Hepatocyte (in vitro differentiated cells): ENCODE data around the gene CST11.

Experiments
- EZH2phosphoT487 ChIP-seq: fragments of 200-600 bp; sonication (generic); IDR thresholded peaks from one replicate; pipeline ENCODE4 v1.6.1; 2018; ENCODE audit warnings: antibody characterized with exemption, mild to moderate bottlenecking, low read depth, moderate library complexity; ENCODE audit not compliant: unreplicated experiment, severe bottlenecking
- TF ChIP-seq, protein P1 (sequence below): fragments of 200-600 bp; sonication (generic); IDR thresholded peaks from 2 replicates; pipeline ENCODE4 v1.5.1; 2016; ENCODE audit warnings: antibody characterized with exemption, mild to moderate bottlenecking; ENCODE audit not compliant: poor library complexity

- TF ChIP-seq, protein P1, sequence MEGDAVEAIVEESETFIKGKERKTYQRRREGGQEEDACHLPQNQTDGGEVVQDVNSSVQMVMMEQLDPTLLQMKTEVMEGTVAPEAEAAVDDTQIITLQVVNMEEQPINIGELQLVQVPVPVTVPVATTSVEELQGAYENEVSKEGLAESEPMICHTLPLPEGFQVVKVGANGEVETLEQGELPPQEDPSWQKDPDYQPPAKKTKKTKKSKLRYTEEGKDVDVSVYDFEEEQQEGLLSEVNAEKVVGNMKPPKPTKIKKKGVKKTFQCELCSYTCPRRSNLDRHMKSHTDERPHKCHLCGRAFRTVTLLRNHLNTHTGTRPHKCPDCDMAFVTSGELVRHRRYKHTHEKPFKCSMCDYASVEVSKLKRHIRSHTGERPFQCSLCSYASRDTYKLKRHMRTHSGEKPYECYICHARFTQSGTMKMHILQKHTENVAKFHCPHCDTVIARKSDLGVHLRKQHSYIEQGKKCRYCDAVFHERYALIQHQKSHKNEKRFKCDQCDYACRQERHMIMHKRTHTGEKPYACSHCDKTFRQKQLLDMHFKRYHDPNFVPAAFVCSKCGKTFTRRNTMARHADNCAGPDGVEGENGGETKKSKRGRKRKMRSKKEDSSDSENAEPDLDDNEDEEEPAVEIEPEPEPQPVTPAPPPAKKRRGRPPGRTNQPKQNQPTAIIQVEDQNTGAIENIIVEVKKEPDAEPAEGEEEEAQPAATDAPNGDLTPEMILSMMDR, result no peak
- TF ChIP-seq EZH2phosphoT487, result no peak
Observed at GRCh38 chr20:23420943-23421931, 31.4 kb downstream of the CST11 start, which contains the start of gene NAPB.
